C4-2B (cell line): ENCODE data around the gene SEC23A.

Experiments used
- ZFX ChIP-seq: fragments of 450-650 bp; IDR thresholded peaks from 2 replicates; pipeline ENCODE4 v1.6.1; 2017
- TF ChIP-seq, protein P1 (sequence below): fragments of 450-650 bp; conservative IDR thresholded peaks from 2 replicates; pipeline ENCODE4 v1.5.1; 2017; ENCODE audit warnings: mild to moderate bottlenecking

DNA sequence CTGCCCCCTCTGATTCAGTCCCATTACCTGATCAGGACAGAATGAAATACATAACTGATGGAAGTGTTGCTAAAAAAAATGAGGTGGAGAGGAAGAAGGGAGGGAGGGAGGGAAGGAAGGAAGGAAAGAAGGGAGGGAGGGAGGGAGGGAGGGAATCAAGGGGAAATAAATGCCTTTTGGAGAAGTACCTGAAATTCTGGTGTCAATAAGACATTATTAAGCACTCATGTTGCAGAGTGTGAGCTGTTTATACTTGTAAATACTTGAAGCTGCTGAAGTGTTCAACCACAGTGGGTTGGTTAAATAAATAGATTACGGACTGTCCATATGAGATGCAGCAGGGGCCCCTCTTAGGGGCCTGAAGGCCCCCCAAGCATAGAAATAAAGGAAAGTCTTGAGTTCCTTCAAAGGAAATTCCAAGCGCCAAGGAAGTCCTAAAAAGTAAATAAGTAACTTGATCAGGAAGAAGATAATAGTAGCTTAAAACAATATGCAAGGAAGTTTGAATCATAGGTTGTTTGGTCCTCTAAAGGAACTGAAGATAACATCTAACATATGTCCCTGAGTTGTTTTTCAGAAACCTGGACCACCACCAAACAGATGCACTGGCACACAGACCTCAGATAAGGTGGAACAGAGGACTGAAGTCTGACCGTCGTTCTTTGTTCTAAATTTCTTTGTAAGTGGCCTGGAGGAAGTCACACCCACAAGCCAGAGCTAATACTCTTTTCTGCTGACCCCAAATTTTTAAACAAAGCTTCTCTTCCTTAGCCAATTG lies 110.8 kb downstream of the SEC23A start:
- TF ChIP-seq, protein P1, sequence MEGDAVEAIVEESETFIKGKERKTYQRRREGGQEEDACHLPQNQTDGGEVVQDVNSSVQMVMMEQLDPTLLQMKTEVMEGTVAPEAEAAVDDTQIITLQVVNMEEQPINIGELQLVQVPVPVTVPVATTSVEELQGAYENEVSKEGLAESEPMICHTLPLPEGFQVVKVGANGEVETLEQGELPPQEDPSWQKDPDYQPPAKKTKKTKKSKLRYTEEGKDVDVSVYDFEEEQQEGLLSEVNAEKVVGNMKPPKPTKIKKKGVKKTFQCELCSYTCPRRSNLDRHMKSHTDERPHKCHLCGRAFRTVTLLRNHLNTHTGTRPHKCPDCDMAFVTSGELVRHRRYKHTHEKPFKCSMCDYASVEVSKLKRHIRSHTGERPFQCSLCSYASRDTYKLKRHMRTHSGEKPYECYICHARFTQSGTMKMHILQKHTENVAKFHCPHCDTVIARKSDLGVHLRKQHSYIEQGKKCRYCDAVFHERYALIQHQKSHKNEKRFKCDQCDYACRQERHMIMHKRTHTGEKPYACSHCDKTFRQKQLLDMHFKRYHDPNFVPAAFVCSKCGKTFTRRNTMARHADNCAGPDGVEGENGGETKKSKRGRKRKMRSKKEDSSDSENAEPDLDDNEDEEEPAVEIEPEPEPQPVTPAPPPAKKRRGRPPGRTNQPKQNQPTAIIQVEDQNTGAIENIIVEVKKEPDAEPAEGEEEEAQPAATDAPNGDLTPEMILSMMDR, result no peak
- TF ChIP-seq ZFX, result no peak
